NCI-H1105 (cell line): Measurements from ENCODE around the gene LIN9.
"Not testable (repeated sequence)": the region's sequence is repeated elsewhere in the genome, so short reads cannot be mapped to it uniquely, and the experiment has no call there.

Experiments used
- DNase-seq: peaks from one replicate; lab custom pipeline; 2025; lab: John Stamatoyannopoulos, UW

The LIN9 gene

GRCh38 chr1:226308723-226309397 is at the start of gene LIN9:
Gene LIN9, minus strand, starts transcription at chr1:226309164. Its CDS starts 25 bp downstream, at chr1:226309139.
- peak; percentile 70 for DNase-seq

GRCh38 chr1:226357416-226357815 is 48.5 kb upstream of the LIN9 start:
- no peak for DNase-seq

GRCh38 chr1:226355669-226356551 is 46.9 kb upstream of the LIN9 start:
- no peak for DNase-seq

GRCh38 chr1:226355016-226355415 is 46.1 kb upstream of the LIN9 start:
- no peak for DNase-seq

- DNase-seq = no peak
These were observed 44.9 kb upstream of the LIN9 start for GRCh38 chr1:226353698-226354525.

- DNase-seq = no peak
These were observed 42.7 kb upstream of the LIN9 start for GRCh38 chr1:226351709-226352108.

- no peak for DNase-seq
These were observed 41.5 kb upstream of the LIN9 start for GRCh38 chr1:226350519-226350865.

GRCh38 chr1:226349801-226350518 is 41.0 kb upstream of the LIN9 start:
- DNase-seq = no peak

- DNase-seq = no peak
These were observed 40.1 kb upstream of the LIN9 start for GRCh38 chr1:226349081-226349480.

GRCh38 chr1:226344441-226345259 is 35.7 kb upstream of the LIN9 start:
- no peak for DNase-seq

- no peak for DNase-seq
These were observed 33.7 kb upstream of the LIN9 start for GRCh38 chr1:226342656-226343055.

GRCh38 chr1:226340111-226340510 is 31.1 kb upstream of the LIN9 start:
- DNase-seq = not testable (repeated sequence)

GRCh38 chr1:226337276-226337875 is 28.4 kb upstream of the LIN9 start:
- DNase-seq = no peak

- no peak for DNase-seq
These were observed 26.7 kb upstream of the LIN9 start for GRCh38 chr1:226335661-226336060.

- no peak for DNase-seq
These were observed 24.0 kb upstream of the LIN9 start for GRCh38 chr1:226332947-226333346.

GRCh38 chr1:226329237-226329636 is 20.3 kb upstream of the LIN9 start:
- DNase-seq = no peak

- DNase-seq = no peak
These were observed 18.8 kb upstream of the LIN9 start for GRCh38 chr1:226327761-226328162.

- no peak for DNase-seq
These were observed 16.2 kb upstream of the LIN9 start for GRCh38 chr1:226325178-226325577.

GRCh38 chr1:226324479-226324878 is 15.5 kb upstream of the LIN9 start:
- no peak for DNase-seq

- DNase-seq = no peak
These were observed 14.0 kb upstream of the LIN9 start for GRCh38 chr1:226322986-226323385.

GRCh38 chr1:226320930-226321329 is 12.0 kb upstream of the LIN9 start:
- no peak for DNase-seq
